Adrenal gland (tissue), 12 donors: ENCODE data around the gene SLC1A5. TPM values are rescaled to one million over a fixed set of nuclear protein-coding genes. Genes with fewer than 3 reads are reported as not detected.

Experiments used
- DNase-seq, 7 donors: peaks; one replicate each; pipeline ENCODE4 v3.0.0-alpha.2; 2019 to 2020
- H3K27ac ChIP-seq, 5 donors: fragments of 200-600 bp; sonication (generic) in 4 of 5; 1 replicate in 3 of 5; 2 replicates in 2 of 5; pipeline versions ENCODE4 v1.5.1 to v1.8.0; 2016 to 2020; ENCODE audit warnings: mild to moderate bottlenecking in 1 of 5
- H3K27me3 ChIP-seq: fragments of 200-600 bp; 2 replicates; pipeline ENCODE4 v1.8.0; 2021
- H3K36me3 ChIP-seq, 2 donors: fragments of 200-600 bp; replicated peaks in 1 of 2; 1 replicate in 1 of 2; 2 replicates in 1 of 2; pipeline versions ENCODE4 v1.5.1 to v1.8.0; 2018 to 2022
- H3K4me1 ChIP-seq, 2 donors: fragments of 200-600 bp; replicated peaks in 1 of 2; 1 replicate in 1 of 2; 2 replicates in 1 of 2; pipeline versions ENCODE4 v1.5.1 to v1.8.0; 2018 to 2021
- H3K4me3 ChIP-seq, 4 donors: fragments of 200-600 bp; sonication (generic) in 3 of 4; one replicate each; pipeline ENCODE4 v1.5.1; 2016 to 2018
- H3K9me3 ChIP-seq, 3 donors: fragments of 200-600 bp; sonication (generic) in 1 of 3; replicated peaks in 1 of 3; 1 replicate in 2 of 3; 2 replicates in 1 of 3; pipeline versions ENCODE4 v1.5.1 to v1.8.0; 2016 to 2021
- POLR2A ChIP-seq, 2 donors: fragments of 450-650 bp; IDR thresholded peaks; one replicate each; pipeline ENCODE4 v1.6.1; 2017; ENCODE audit warnings: antibody characterized with exemption in 2 of 2, mild to moderate bottlenecking in 2 of 2, moderate library complexity in 1 of 2
- WGBS, 4 donors: extraction: QIAGEN DNeasy Blood & Tissue Kit in 2 of 4; methylation state at CpG; one replicate each; pipeline versions ENCODE4 v1.1.5 to v1.1.7; 2013 to 2017; 5-methylcytosine and 5-hydroxymethylcytosine counted together
- intact Hi-C, 2 donors: fragments of 100-400 bp; cut with DNase I; formaldehyde crosslinking; loops; one replicate each; pipeline versions ENCODE4 v1.14.1 to v1.15.0; 2022 to 2023
- polyA plus RNA-seq, 3 donors: library from polyadenylated mRNA; stranded (reverse); fragments of 200-250 nt in 2 of 3; fragments of 350-450 nt in 1 of 3; fragmentation: Illumina TruSeq in 1 of 3; extraction: RNeasy Lipid Tissue Mini Kit (QIAGEN cat#74804) in 1 of 3; gene quantifications; one replicate each; pipeline ENCODE4 v1.2.3, GENCODE V29; 2013 to 2014
- total RNA-seq, 9 donors: library from RNA; depleted of rRNA in 4 of 9; stranded (reverse); fragments of >200 nt in 4 of 9; fragments of 120-200 nt in 1 of 9; fragmentation: NEBNext Ultra II Directional in 1 of 9; extraction: Animal tissue kit (Norgen Biotek cat#: 25700) in 1 of 9; gene quantifications; one replicate each; pipeline versions ENCODE4 v1.1.0 to v1.2.4, GENCODE V29; 2013 to 2023
- TF ChIP-seq, protein P1 (sequence below), 6 experiments: fragments of 450-650 bp in 4 of 6; fragments of 200-600 bp in 2 of 6; sonication (generic) in 1 of 6; IDR thresholded peaks; 1 replicate in 5 of 6; 2 replicates in 1 of 6; pipeline versions ENCODE4 v1.5.1 to v1.8.0; 2016 to 2021; ENCODE audit warnings: antibody characterized with exemption in 6 of 6, mild to moderate bottlenecking in 2 of 6, moderate library complexity in 1 of 6
- donor health status: healthy with polysubstance abuse.
- donor health status: Bipolar disorder and iron deficiency.
- donor health status: DM: yes; HTN: yes; CAD: no.
- donor health status: DM: no; HTN: no; CAD: no.
- donor health status: DM: no; HTN: no; CAD: no.
- donor health status: DM: yes; HTN: yes; CAD: no.

SLC1A5 gene
- total and polyA plus RNA-seq, 12 donors = 4.7 to 56.9 (median 28.5) TPM

DNA sequence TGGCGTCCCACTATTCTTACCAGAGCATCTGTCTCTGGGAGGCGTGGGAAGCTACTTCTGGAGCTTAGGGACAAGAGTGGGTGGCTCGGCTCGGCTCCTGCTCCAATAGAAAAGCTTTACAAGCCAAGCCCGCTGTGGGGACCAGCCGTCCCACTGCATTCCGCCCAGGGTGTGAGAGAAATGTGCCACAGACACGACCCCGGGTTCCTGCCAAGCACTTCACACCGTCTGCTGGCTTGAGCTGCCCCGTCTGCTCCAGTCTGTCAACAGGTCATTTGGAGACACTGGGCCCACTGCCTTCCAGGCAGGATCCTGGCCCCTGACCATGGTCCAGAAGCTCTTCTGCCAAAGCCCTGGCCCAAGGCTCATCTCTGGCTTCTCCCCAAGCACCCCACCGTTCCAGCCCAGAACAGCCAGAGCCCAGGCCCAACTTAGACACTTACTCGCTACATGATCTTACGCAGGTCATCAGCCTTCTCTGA, 49.1 kb downstream of the SLC1A5 start:
- 66 to 81% (median 66%) methylated on average over 5 to 14 of the region's 14 CpGs for WGBS, 4 donors
- intact Hi-C loops = loop anchor here in 1 of 2 donors (5.0 kb wide), 1 partner anchor 37 kb away; no protein-coding TSS in a partner anchor
- peak overlapping the region in 1 of 5 donors; percentile 20 for H3K27ac ChIP-seq

DNA sequence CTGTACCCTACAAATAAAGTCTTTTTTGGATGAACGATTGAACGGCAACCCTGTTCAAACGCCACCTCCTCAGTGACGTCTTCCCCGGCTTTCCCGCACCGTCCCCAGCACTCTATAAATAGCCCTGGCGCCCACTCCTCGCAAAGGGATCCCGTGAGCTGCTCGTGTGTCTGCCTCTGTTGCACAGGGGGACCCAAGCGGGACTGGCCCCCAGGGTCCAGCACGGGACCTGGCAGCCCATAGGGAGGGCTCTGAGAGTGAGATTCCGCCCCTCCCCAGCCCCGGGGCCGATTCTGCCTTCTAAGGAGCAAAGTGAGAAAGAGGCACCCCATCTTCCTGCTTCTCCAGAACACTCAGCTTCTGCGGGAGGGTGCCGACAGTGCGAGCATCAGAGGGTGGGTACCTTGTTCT, 50.6 kb downstream of the SLC1A5 start:
- DNase-seq = no peak
- Histone ChIP-seq H3K4me1 (peaks cover 9 to 39% of the 10 kb centered on the region in 2 donors), H3K27ac (peak overlapping the region in 1 of 5 donors; percentile 67), H3K9me3 (no peaks in the 10 kb centered on the region), H3K27me3 (no peaks in the 10 kb centered on the region), H3K36me3 (peaks cover 0 to 24% of the 10 kb centered on the region in 2 donors), H3K4me3 (no peak overlapping the region)
- WGBS, 4 donors = 72 to 84% (median 74%) methylated on average over 14 to 19 of the region's 19 CpGs
- intact Hi-C loops = loop anchor here in 1 of 2 donors (5.0 kb wide), 1 partner anchor 35 kb away; no protein-coding TSS in a partner anchor
- no peak for TF ChIP-seq POLR2A (IDR thresholded peaks at IDR 0.05)
- TF ChIP-seq, protein P1, sequence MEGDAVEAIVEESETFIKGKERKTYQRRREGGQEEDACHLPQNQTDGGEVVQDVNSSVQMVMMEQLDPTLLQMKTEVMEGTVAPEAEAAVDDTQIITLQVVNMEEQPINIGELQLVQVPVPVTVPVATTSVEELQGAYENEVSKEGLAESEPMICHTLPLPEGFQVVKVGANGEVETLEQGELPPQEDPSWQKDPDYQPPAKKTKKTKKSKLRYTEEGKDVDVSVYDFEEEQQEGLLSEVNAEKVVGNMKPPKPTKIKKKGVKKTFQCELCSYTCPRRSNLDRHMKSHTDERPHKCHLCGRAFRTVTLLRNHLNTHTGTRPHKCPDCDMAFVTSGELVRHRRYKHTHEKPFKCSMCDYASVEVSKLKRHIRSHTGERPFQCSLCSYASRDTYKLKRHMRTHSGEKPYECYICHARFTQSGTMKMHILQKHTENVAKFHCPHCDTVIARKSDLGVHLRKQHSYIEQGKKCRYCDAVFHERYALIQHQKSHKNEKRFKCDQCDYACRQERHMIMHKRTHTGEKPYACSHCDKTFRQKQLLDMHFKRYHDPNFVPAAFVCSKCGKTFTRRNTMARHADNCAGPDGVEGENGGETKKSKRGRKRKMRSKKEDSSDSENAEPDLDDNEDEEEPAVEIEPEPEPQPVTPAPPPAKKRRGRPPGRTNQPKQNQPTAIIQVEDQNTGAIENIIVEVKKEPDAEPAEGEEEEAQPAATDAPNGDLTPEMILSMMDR (IDR thresholded peaks at IDR 0.05) = no peak

More for the DNA sequence above, 49.1 kb downstream of the SLC1A5 start:
- H3K9me3 ChIP-seq = no peaks in the 10 kb centered on the region
- peaks cover 0 to 8% of the 10 kb centered on the region in 2 donors for H3K36me3 ChIP-seq
- TF ChIP-seq, protein P1 (IDR thresholded peaks at IDR 0.05) = no peak
- TF ChIP-seq POLR2A (IDR thresholded peaks at IDR 0.05) = no peak
- peak in 2 of 7 donors; percentile 11 to 21 for DNase-seq
- H3K4me3 ChIP-seq = no peak overlapping the region
- no peaks in the 10 kb centered on the region for H3K27me3 ChIP-seq
- H3K4me1 ChIP-seq = peaks cover 9 to 54% of the 10 kb centered on the region in 2 donors

DNA sequence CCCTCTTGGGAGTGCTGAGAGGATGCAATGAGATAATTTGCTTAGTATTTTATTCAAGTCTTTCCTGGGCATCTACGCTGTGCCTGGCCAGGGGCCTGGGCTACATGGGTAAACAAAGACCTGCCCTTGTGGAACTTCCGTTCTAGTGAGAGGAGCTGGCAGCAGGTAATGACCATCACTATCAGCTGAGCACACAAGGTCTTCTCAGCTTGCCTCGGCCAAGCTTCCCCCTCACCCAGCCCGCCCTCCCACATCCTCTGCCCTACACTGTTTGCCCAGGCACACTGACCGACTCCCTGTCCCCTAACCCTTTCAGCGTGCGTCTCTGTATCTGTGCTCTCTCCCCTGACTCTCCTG, 51.1 kb downstream of the SLC1A5 start:
- TF ChIP-seq, protein P1 (IDR thresholded peaks at IDR 0.05) = no peak
- no peak for TF ChIP-seq POLR2A (IDR thresholded peaks at IDR 0.05)

DNA sequence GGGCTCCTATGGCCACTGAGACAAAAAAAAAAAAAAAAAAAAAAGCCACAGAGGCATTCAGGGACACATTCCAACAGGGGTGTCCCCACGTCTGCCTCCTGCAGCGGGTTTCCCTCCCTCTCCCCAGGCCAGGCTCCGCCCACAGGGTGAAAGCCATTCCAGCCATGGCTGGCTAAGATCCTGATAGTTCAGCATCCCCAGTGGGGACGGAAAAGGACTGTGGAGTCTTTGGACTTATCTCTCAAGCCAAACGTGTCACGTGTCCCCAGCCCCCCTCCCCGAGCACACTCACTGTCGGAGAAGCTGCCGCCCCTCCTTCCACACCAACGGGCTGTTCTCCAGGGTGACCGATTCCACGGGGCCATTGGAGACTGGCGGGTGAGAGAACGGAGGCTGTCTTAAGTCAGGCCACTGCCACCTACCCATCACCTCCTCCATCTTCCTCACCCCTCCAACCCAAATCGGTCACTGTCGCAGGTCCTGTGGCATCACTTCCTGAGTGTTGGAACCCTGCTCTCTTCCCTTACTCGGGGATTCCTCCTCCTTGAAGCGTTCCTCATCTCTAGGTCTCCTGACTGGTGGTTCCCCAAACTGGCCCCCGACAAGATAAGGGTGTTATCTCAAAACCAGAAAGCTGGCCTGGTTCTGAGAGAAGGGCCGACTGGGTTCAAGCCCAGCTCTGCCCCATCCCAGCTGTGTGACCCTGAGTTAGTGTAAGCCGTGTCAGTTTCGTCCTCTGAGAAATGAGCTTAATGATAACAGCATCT, 51.7 kb downstream of the SLC1A5 start:
- Histone ChIP-seq H3K4me3 (no peak overlapping the region), H3K27ac (peak overlapping the region in 2 of 5 donors; percentile 52 to 67), H3K36me3 (peaks cover 0 to 31% of the 10 kb centered on the region in 2 donors), H3K27me3 (no peaks in the 10 kb centered on the region), H3K4me1 (peaks cover 11 to 40% of the 10 kb centered on the region in 2 donors), H3K9me3 (no peaks in the 10 kb centered on the region)
- no peak for TF ChIP-seq POLR2A (IDR thresholded peaks at IDR 0.05)
- TF ChIP-seq, protein P1 (IDR thresholded peaks at IDR 0.05) = no peak
- 30 to 33% (median 32%) methylated on average over 16 to 22 of the region's 22 CpGs for WGBS, 4 donors
- DNase-seq = peak in 6 of 7 donors; percentile 71 to 83 (median 78)
- intact Hi-C loops = loop anchor here in 1 of 2 donors (5.0 kb wide), 1 partner anchor 34 kb away; no protein-coding TSS in a partner anchor

More for the DNA sequence above, 51.1 kb downstream of the SLC1A5 start:
- H3K4me3 ChIP-seq = no peak overlapping the region
- 37 to 52% (median 49%) methylated on average over 3 to 7 of the region's 7 CpGs for WGBS, 4 donors
- DNase-seq = peak in 1 of 7 donors; percentile 24
- intact Hi-C loops = loop anchor here in 1 of 2 donors (5.0 kb wide), 1 partner anchor 35 kb away; no protein-coding TSS in a partner anchor
- H3K27ac ChIP-seq = peak overlapping the region in 2 of 5 donors; percentile 52 to 67
- H3K27me3 ChIP-seq = no peaks in the 10 kb centered on the region
- no peaks in the 10 kb centered on the region for H3K9me3 ChIP-seq
- H3K36me3 ChIP-seq = peaks cover 0 to 29% of the 10 kb centered on the region in 2 donors
- H3K4me1 ChIP-seq = peaks cover 9 to 40% of the 10 kb centered on the region in 2 donors
